GM20431 (cell line): Measurements from ENCODE around the gene NAPA.

ENCODE experiments used
- in situ Hi-C: fragments of 300-500 bp; cut with MseI, MboI; formaldehyde crosslinking; loops from one replicate; pipeline ENCODE4 v1.15.0; 2020; ENCODE audit warnings: low sequenced_read_pairs; ENCODE audit not compliant: unreplicated experiment

NAPA gene

GRCh38 chr19:47503826-47504150, 11.1 kb downstream of the NAPA start:
- in situ Hi-C loops = no loop called here

- in situ Hi-C loops = no loop called here
Observed at GRCh38 chr19:47503130-47503825, 11.6 kb downstream of the NAPA start.

GRCh38 chr19:47499863-47500830, 14.7 kb downstream of the NAPA start:
- in situ Hi-C loops = no loop called here

GRCh38 chr19:47499371-47499770, 15.5 kb downstream of the NAPA start:
- in situ Hi-C loops = no loop called here

- in situ Hi-C loops = no loop called here
Observed at GRCh38 chr19:47498561-47498960, 16.3 kb downstream of the NAPA start.

GRCh38 chr19:47497821-47498520, 16.9 kb downstream of the NAPA start:
- in situ Hi-C loops = no loop called here

- in situ Hi-C loops = no loop called here
Observed at GRCh38 chr19:47497050-47497766, 17.7 kb downstream of the NAPA start.

GRCh38 chr19:47495478-47496372, 19.1 kb downstream of the NAPA start:
- in situ Hi-C loops = no loop called here

GRCh38 chr19:47494729-47495128, 20.1 kb downstream of the NAPA start:
- in situ Hi-C loops = no loop called here

GRCh38 chr19:47494211-47494547, 20.7 kb downstream of the NAPA start:
- in situ Hi-C loops = no loop called here

GRCh38 chr19:47493378-47494210, 21.3 kb downstream of the NAPA start:
- in situ Hi-C loops = no loop called here

GRCh38 chr19:47492571-47493377, 22.1 kb downstream of the NAPA start:
- in situ Hi-C loops = no loop called here

GRCh38 chr19:47492137-47492533, 22.7 kb downstream of the NAPA start:
- in situ Hi-C loops = no loop called here

- in situ Hi-C loops = no loop called here
Observed at GRCh38 chr19:47491358-47492136, 23.3 kb downstream of the NAPA start.

- in situ Hi-C loops = no loop called here
Observed at GRCh38 chr19:47490847-47491246, 24.0 kb downstream of the NAPA start.

- in situ Hi-C loops = no loop called here
Observed at GRCh38 chr19:47490031-47490430, 24.8 kb downstream of the NAPA start.
